ENCODE measurements around the gene MYL9.
A peak's percentile ranks its signal among the peaks of the same experiment; 100 is the strongest.

MYL9 gene

GRCh38 chr20:36541768-36542488 is 609 bp downstream of the MYL9 start:
- TF ChIP-seq RAD21 (IDR thresholded peaks at IDR 0.05; ENCODE audit: low read depth) (peak; percentile 12; the same call in 1 of the 2 replicates), EGR1 (IDR thresholded peaks at IDR 0.05) (0 out of 2 replicates have a peak, but pooled peaks have one; percentile 22), TEAD4 (IDR thresholded peaks at IDR 0.05) (no peak), CREB1 (IDR thresholded peaks at IDR 0.05; ENCODE audit: low read depth) (no peak), REST (IDR thresholded peaks at IDR 0.05; ENCODE audit: low read depth) (no peak), EP300 (IDR thresholded peaks at IDR 0.05; ENCODE audit: borderline replicate concordance) (no peak), TAF1 (IDR thresholded peaks at IDR 0.05; ENCODE audit: low read depth) (no peak), CEBPB (IDR thresholded peaks at IDR 0.05) (no peak), TCF12 (IDR thresholded peaks at IDR 0.05; ENCODE audit: low read depth) (no peak), YY1 (IDR thresholded peaks at IDR 0.05; ENCODE audit: low read depth) (no peak), NFIC (IDR thresholded peaks at IDR 0.05) (no peak), MAX (IDR thresholded peaks at IDR 0.05) (no peak)
- TF ChIP-seq, protein P1, sequence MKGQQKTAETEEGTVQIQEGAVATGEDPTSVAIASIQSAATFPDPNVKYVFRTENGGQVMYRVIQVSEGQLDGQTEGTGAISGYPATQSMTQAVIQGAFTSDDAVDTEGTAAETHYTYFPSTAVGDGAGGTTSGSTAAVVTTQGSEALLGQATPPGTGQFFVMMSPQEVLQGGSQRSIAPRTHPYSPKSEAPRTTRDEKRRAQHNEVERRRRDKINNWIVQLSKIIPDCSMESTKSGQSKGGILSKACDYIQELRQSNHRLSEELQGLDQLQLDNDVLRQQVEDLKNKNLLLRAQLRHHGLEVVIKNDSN (IDR thresholded peaks at IDR 0.05): no peak

- TF ChIP-seq TAF1 (IDR thresholded peaks at IDR 0.05; ENCODE audit: low read depth): no peak
- TF ChIP-seq, protein P1 (IDR thresholded peaks at IDR 0.05): no peak
- no peak for TF ChIP-seq EGR1 (IDR thresholded peaks at IDR 0.05)
- TF ChIP-seq NFIC (IDR thresholded peaks at IDR 0.05): no peak
- TF ChIP-seq ZBTB7A (IDR thresholded peaks at IDR 0.05; ENCODE audit: low read depth): no peak
- no peak for TF ChIP-seq CREB1 (IDR thresholded peaks at IDR 0.05; ENCODE audit: low read depth)
- TF ChIP-seq YY1 (IDR thresholded peaks at IDR 0.05; ENCODE audit: low read depth): no peak
- no peak for TF ChIP-seq RAD21 (IDR thresholded peaks at IDR 0.05; ENCODE audit: low read depth)
- no peak for TF ChIP-seq TCF12 (IDR thresholded peaks at IDR 0.05; ENCODE audit: low read depth)
- TF ChIP-seq REST (IDR thresholded peaks at IDR 0.05; ENCODE audit: low read depth): no peak
- no peak for TF ChIP-seq TEAD4 (IDR thresholded peaks at IDR 0.05)
Measured at GRCh38 chr20:36542516-36543183, 1.3 kb downstream of the MYL9 start.

GRCh38 chr20:36543184-36544133 is 2.1 kb downstream of the MYL9 start:
- TF ChIP-seq MAX (IDR thresholded peaks at IDR 0.05): no peak
- no peak for TF ChIP-seq RAD21 (IDR thresholded peaks at IDR 0.05; ENCODE audit: low read depth)
- TF ChIP-seq EGR1 (IDR thresholded peaks at IDR 0.05): no peak
- no peak for TF ChIP-seq REST (IDR thresholded peaks at IDR 0.05; ENCODE audit: low read depth)
- no peak for TF ChIP-seq CEBPB (IDR thresholded peaks at IDR 0.05)
- TF ChIP-seq TCF12 (IDR thresholded peaks at IDR 0.05; ENCODE audit: low read depth): no peak
- TF ChIP-seq ZBTB7A (IDR thresholded peaks at IDR 0.05; ENCODE audit: low read depth): no peak
- TF ChIP-seq NFIC (IDR thresholded peaks at IDR 0.05): no peak
- no peak for TF ChIP-seq TAF1 (IDR thresholded peaks at IDR 0.05; ENCODE audit: low read depth)
- no peak for TF ChIP-seq EP300 (IDR thresholded peaks at IDR 0.05; ENCODE audit: borderline replicate concordance)
- TF ChIP-seq YY1 (IDR thresholded peaks at IDR 0.05; ENCODE audit: low read depth): no peak
- no peak for TF ChIP-seq FOXM1 (IDR thresholded peaks at IDR 0.05; ENCODE audit: borderline replicate concordance, low read depth)
- TF ChIP-seq CREB1 (IDR thresholded peaks at IDR 0.05; ENCODE audit: low read depth): no peak
- TF ChIP-seq TEAD4 (IDR thresholded peaks at IDR 0.05): no peak
